ENCODE measurements around the gene VILL. TPM values are rescaled to one million over a fixed set of nuclear protein-coding genes. Genes with fewer than 3 reads are reported as not detected.

The VILL gene
- total and polyA plus RNA-seq, 4 donors = 0.88 to 3.5 (median 1.6) TPM

DNA sequence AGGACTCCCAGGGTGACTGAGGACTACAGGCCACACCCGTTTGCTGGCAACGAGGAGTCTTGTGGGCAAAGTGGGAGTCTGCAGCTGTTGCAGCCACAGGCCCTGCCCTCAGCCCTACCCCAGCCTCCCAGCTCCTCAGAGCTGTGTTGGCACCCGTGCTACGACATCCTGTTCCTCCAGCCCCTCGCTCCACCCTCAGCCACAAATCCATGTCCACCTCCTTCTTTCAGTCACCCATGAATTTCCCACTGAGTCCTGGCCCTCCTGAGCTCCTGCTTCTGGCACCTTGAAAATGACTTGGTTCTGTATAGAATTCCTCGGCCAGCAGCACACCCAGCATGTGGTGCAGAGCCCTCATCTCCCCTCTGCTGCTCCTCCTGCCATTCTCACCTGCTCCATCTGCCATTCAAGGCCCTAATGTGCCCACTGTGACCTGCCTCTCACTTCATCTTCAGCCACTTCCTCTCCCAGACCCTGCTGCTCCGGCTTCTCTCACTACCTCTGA, 20.9 kb upstream of the VILL start:
- Histone ChIP-seq H3K9me3 (ENCODE audit: control insufficient read depth in 4 of 4, low read length in 3 of 4) (no peaks in the 10 kb centered on the region), H3K4me1 (ENCODE audit: control insufficient read depth in 4 of 4, insufficient read depth in 4 of 4, low read length in 3 of 4) (peaks cover 6 to 44% (median 30%) of the 10 kb centered on the region in 4 donors), H3K27me3 (ENCODE audit: control insufficient read depth in 4 of 4, insufficient read depth in 4 of 4, low read length in 3 of 4) (no peaks in the 10 kb centered on the region), H3K4me3 (ENCODE audit: low read depth in 1 of 3, low read length in 3 of 3) (no peak overlapping the region), H3K27ac (ENCODE audit: low read depth in 1 of 2, low read length in 2 of 2) (no peak overlapping the region), H3K36me3 (ENCODE audit: control insufficient read depth in 4 of 4, insufficient read depth in 3 of 4, low read depth in 1 of 4, low read length in 3 of 4) (peaks cover 0 to 6% (median 2%) of the 10 kb centered on the region in 4 donors), H3K9ac (ENCODE audit: low read depth in 1 of 2, low read length in 2 of 2) (no peak overlapping the region)
- peak; percentile 17 for DNase-seq (ENCODE audit: low spot score)
- TF ChIP-seq HNF4G (IDR thresholded peaks at IDR 0.05) (no peak), FOXA2 (IDR thresholded peaks at IDR 0.05) (no peak), JUND (IDR thresholded peaks at IDR 0.05) (no peak), GABPA (IDR thresholded peaks at IDR 0.05 in 1 of 2, conservative IDR thresholded peaks at IDR 0.05 in 1 of 2) (no peak), SP1 (IDR thresholded peaks at IDR 0.05) (no peak), HNF4A (conservative IDR thresholded peaks at IDR 0.05) (no peak), FOXA1 (IDR thresholded peaks at IDR 0.05) (no peak), EGR1 (IDR thresholded peaks at IDR 0.05; ENCODE audit: low read depth in 2 of 2) (no peak), NR2F2 (IDR thresholded peaks at IDR 0.05) (no peak), YY1 (IDR thresholded peaks at IDR 0.05) (no peak), TAF1 (conservative IDR thresholded peaks at IDR 0.05) (no peak)
- TF ChIP-seq, protein P1, sequence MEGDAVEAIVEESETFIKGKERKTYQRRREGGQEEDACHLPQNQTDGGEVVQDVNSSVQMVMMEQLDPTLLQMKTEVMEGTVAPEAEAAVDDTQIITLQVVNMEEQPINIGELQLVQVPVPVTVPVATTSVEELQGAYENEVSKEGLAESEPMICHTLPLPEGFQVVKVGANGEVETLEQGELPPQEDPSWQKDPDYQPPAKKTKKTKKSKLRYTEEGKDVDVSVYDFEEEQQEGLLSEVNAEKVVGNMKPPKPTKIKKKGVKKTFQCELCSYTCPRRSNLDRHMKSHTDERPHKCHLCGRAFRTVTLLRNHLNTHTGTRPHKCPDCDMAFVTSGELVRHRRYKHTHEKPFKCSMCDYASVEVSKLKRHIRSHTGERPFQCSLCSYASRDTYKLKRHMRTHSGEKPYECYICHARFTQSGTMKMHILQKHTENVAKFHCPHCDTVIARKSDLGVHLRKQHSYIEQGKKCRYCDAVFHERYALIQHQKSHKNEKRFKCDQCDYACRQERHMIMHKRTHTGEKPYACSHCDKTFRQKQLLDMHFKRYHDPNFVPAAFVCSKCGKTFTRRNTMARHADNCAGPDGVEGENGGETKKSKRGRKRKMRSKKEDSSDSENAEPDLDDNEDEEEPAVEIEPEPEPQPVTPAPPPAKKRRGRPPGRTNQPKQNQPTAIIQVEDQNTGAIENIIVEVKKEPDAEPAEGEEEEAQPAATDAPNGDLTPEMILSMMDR (IDR thresholded peaks at IDR 0.05; ENCODE audit: low read depth, low read length, missing input control) = no peak
- TF ChIP-seq, protein P2, sequence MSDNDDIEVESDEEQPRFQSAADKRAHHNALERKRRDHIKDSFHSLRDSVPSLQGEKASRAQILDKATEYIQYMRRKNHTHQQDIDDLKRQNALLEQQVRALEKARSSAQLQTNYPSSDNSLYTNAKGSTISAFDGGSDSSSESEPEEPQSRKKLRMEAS (IDR thresholded peaks at IDR 0.05) = no peak
- TF ChIP-seq, protein P3, sequence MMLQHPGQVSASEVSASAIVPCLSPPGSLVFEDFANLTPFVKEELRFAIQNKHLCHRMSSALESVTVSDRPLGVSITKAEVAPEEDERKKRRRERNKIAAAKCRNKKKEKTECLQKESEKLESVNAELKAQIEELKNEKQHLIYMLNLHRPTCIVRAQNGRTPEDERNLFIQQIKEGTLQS (IDR thresholded peaks at IDR 0.05) = no peak
- TF ChIP-seq, protein P4, sequence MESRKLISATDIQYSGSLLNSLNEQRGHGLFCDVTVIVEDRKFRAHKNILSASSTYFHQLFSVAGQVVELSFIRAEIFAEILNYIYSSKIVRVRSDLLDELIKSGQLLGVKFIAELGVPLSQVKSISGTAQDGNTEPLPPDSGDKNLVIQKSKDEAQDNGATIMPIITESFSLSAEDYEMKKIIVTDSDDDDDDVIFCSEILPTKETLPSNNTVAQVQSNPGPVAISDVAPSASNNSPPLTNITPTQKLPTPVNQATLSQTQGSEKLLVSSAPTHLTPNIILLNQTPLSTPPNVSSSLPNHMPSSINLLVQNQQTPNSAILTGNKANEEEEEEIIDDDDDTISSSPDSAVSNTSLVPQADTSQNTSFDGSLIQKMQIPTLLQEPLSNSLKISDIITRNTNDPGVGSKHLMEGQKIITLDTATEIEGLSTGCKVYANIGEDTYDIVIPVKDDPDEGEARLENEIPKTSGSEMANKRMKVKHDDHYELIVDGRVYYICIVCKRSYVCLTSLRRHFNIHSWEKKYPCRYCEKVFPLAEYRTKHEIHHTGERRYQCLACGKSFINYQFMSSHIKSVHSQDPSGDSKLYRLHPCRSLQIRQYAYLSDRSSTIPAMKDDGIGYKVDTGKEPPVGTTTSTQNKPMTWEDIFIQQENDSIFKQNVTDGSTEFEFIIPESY (IDR thresholded peaks at IDR 0.05) = no peak
- 80% methylated on average over 7 of the region's 7 CpGs for WGBS

DNA sequence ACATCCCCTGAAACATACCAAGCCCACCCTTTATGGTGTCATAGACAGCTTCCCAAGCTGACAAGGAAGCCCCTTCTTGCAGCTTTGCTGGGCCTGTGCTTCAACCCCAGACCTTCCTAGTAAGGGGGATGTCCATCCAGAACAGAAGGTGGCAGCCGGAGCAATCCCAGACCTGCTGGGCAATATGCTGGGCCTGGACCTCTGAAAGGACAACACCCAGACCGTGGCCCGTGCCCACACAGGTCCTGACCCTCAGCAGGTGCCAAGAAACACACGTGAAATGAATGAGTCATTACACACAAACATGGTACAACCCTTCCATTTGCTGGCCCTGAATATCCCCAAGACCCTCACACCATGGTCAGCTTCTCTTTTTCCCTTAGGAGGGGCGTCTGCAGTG, 19.8 kb upstream of the VILL start:
- H3K27ac ChIP-seq (ENCODE audit: low read depth in 1 of 2, low read length in 2 of 2) = no peak overlapping the region
- H3K36me3 ChIP-seq (ENCODE audit: control insufficient read depth in 4 of 4, insufficient read depth in 3 of 4, low read depth in 1 of 4, low read length in 3 of 4) = peaks cover 0 to 8% (median 5%) of the 10 kb centered on the region in 4 donors
- peak; percentile 16 for DNase-seq (ENCODE audit: low spot score)
- H3K27me3 ChIP-seq (ENCODE audit: control insufficient read depth in 4 of 4, insufficient read depth in 4 of 4, low read length in 3 of 4) = no peaks in the 10 kb centered on the region
- TF ChIP-seq SP1 (IDR thresholded peaks at IDR 0.05) (no peak), JUND (IDR thresholded peaks at IDR 0.05) (peak in 1 of 2 donors; percentile 54), HNF4A (conservative IDR thresholded peaks at IDR 0.05) (peak in 1 of 2 donors; percentile 11), FOXA1 (IDR thresholded peaks at IDR 0.05) (no peak), TAF1 (conservative IDR thresholded peaks at IDR 0.05) (no peak)
- 62% methylated on average over 5 of the region's 5 CpGs for WGBS
- no peak overlapping the region for H3K4me3 ChIP-seq (ENCODE audit: low read depth in 1 of 3, low read length in 3 of 3)
- no peaks in the 10 kb centered on the region for H3K9me3 ChIP-seq (ENCODE audit: control insufficient read depth in 4 of 4, low read length in 3 of 4)
- peaks cover 5 to 32% (median 19%) of the 10 kb centered on the region in 4 donors for H3K4me1 ChIP-seq (ENCODE audit: control insufficient read depth in 4 of 4, insufficient read depth in 4 of 4, low read length in 3 of 4)
- H3K9ac ChIP-seq (ENCODE audit: low read depth in 1 of 2, low read length in 2 of 2) = no peak overlapping the region

Measured in liver (tissue), 9 donors.